CD14-positive monocyte (primary cell): ENCODE results near the gene PAPPA. TPM values are rescaled to one million over a fixed set of nuclear protein-coding genes. Genes with fewer than 3 reads are reported as not detected.

Experiments used
- DNase-seq, 3 donors: peaks; one replicate each; pipeline ENCODE4 v3.0.0-alpha.2; 2011 to 2022
- H2AFZ ChIP-seq: 2 replicates; pipeline ENCODE4 v1.6.0; 2012; ENCODE audit warnings: mild to moderate bottlenecking, low read depth, low read length, inconsistent platforms; ENCODE audit not compliant: insufficient read depth, poor library complexity, severe bottlenecking
- H3K27ac ChIP-seq, 2 donors: 1 replicate in 1 of 2; 2 replicates in 1 of 2; pipeline ENCODE4 v1.5.1; 2012 to 2013; ENCODE audit warnings: low read length in 2 of 2, control low read depth in 1 of 2, inconsistent platforms in 1 of 2, low read depth in 1 of 2, mild to moderate bottlenecking in 1 of 2
- H3K27me3 ChIP-seq, 2 donors: one replicate each; pipeline versions ENCODE4 v1.6.0 to v1.6.1; 2011 to 2013; ENCODE audit warnings: low read length in 2 of 2; ENCODE audit not compliant: control insufficient read depth in 2 of 2, insufficient read depth in 2 of 2
- H3K36me3 ChIP-seq, 2 donors: replicated peaks in 1 of 2; 1 replicate in 1 of 2; 2 replicates in 1 of 2; pipeline versions ENCODE4 v1.5.1 to v1.6.1; 2012 to 2013; ENCODE audit warnings: low read length in 2 of 2, control low read depth in 1 of 2, inconsistent platforms in 1 of 2, mild to moderate bottlenecking in 1 of 2; ENCODE audit not compliant: insufficient read depth in 2 of 2, control insufficient read depth in 1 of 2
- H3K4me1 ChIP-seq, 2 donors: 1 replicate in 1 of 2; 2 replicates in 1 of 2; pipeline versions ENCODE4 v1.5.1 to v1.6.1; 2012 to 2013; ENCODE audit warnings: low read length in 2 of 2, control low read depth in 1 of 2, inconsistent platforms in 1 of 2, mild to moderate bottlenecking in 1 of 2, moderate library complexity in 1 of 2; ENCODE audit not compliant: insufficient read depth in 2 of 2, control insufficient read depth in 1 of 2
- H3K4me2 ChIP-seq: replicated peaks from 2 replicates; pipeline ENCODE3; 2012; ENCODE audit warnings: low read length, moderate library complexity, mild to moderate bottlenecking; ENCODE audit not compliant: poor library complexity, severe bottlenecking; ENCODE audit errors: extremely low read depth
- H3K4me3 ChIP-seq, 3 experiments: fragments of 200-600 bp in 1 of 3; sonication (generic) in 1 of 3; replicated peaks in 1 of 3; 1 replicate in 2 of 3; 2 replicates in 1 of 3; pipeline ENCODE4 v1.5.1; 2011 to 2013; ENCODE audit warnings: low read length in 3 of 3, mild to moderate bottlenecking in 3 of 3, control low read depth in 2 of 3, low read depth in 2 of 3, inconsistent platforms in 1 of 3, moderate library complexity in 1 of 3
- H3K79me2 ChIP-seq: 2 replicates; pipeline ENCODE4 v1.6.0; 2012; ENCODE audit warnings: mild to moderate bottlenecking, control low read depth, inconsistent platforms, low read length, moderate library complexity; ENCODE audit not compliant: insufficient read depth
- H3K9ac ChIP-seq: 2 replicates; pipeline ENCODE4 v1.6.0; 2017; ENCODE audit warnings: low read length, mild to moderate bottlenecking; ENCODE audit not compliant: insufficient read depth, poor library complexity, severe bottlenecking
- H3K9me3 ChIP-seq, 2 donors: replicated peaks in 1 of 2; 1 replicate in 1 of 2; 2 replicates in 1 of 2; pipeline versions ENCODE4 v1.5.1 to v1.6.1; 2012 to 2013; ENCODE audit warnings: low read length in 2 of 2, control low read depth in 1 of 2; ENCODE audit not compliant: control insufficient read depth in 1 of 2, insufficient read depth in 1 of 2
- H4K20me1 ChIP-seq: 2 replicates; pipeline ENCODE4 v1.6.0; 2012; ENCODE audit warnings: mild to moderate bottlenecking, low read length, control low read depth, moderate library complexity; ENCODE audit not compliant: insufficient read depth
- H3K27ac Mint-ChIP-seq, 7 donors: one replicate each; pipeline ENCODE4 v1.8.0; 2020; ENCODE audit warnings: mild to moderate bottlenecking in 7 of 7, mixed read lengths in 7 of 7, moderate library complexity in 6 of 7, inconsistent platforms in 2 of 7
- H3K27me3 Mint-ChIP-seq, 3 donors: one replicate each; pipeline ENCODE4 v1.8.0; 2021 to 2022; ENCODE audit warnings: low read depth in 3 of 3, mild to moderate bottlenecking in 3 of 3, mixed read lengths in 3 of 3, moderate library complexity in 3 of 3, inconsistent platforms in 1 of 3
- H3K36me3 Mint-ChIP-seq, 2 donors: one replicate each; pipeline ENCODE4 v1.8.0; 2020; ENCODE audit warnings: mixed read lengths in 2 of 2, inconsistent platforms in 1 of 2, mild to moderate bottlenecking in 1 of 2
- H3K4me1 Mint-ChIP-seq: one replicate; pipeline ENCODE4 v1.8.0; 2020; ENCODE audit warnings: mild to moderate bottlenecking, mixed read lengths
- H3K4me3 Mint-ChIP-seq, 2 donors: one replicate each; pipeline ENCODE4 v1.8.0; 2020; ENCODE audit warnings: mild to moderate bottlenecking in 2 of 2, mixed read lengths in 2 of 2, moderate library complexity in 1 of 2
- H3K9me3 Mint-ChIP-seq, 7 donors: one replicate each; pipeline ENCODE4 v1.8.0; 2020 to 2022; ENCODE audit warnings: mixed read lengths in 7 of 7, mild to moderate bottlenecking in 6 of 7, moderate library complexity in 6 of 7, inconsistent platforms in 2 of 7
- WGBS: methylation state at CpG from one replicate; pipeline ENCODE4 v1.1.5; 2013; ENCODE audit warnings: missing lambda C conversion rate; ENCODE audit not compliant: insufficient coverage; 5-methylcytosine and 5-hydroxymethylcytosine counted together
- intact Hi-C, 2 donors: fragments of 100-400 bp; cut with micrococcal nuclease; formaldehyde crosslinking; loops; one replicate each; pipeline versions ENCODE4 v1.15.0 to v1.15.1; 2023
- polyA plus RNA-seq, 3 donors: library from polyadenylated mRNA; depleted of rRNA in 1 of 3; unstranded in 2 of 3; stranded (reverse) in 1 of 3; fragments of 300-500 nt in 2 of 3; fragments of >200 nt in 1 of 3; fragmentation: Illumina TruSeq in 2 of 3; gene quantifications; 1 replicate in 2 of 3; 2 replicates in 1 of 3; pipeline ENCODE4 v1.2.3, GENCODE V29; 2012 to 2021
- TF ChIP-seq, protein P1 (sequence below): fragments of 200-600 bp; IDR thresholded peaks from one replicate; pipeline ENCODE4 v1.8.0; 2022; ENCODE audit warnings: antibody characterized with exemption, mild to moderate bottlenecking

The PAPPA gene
- polyA plus RNA-seq, 3 donors: not detected

DNA sequence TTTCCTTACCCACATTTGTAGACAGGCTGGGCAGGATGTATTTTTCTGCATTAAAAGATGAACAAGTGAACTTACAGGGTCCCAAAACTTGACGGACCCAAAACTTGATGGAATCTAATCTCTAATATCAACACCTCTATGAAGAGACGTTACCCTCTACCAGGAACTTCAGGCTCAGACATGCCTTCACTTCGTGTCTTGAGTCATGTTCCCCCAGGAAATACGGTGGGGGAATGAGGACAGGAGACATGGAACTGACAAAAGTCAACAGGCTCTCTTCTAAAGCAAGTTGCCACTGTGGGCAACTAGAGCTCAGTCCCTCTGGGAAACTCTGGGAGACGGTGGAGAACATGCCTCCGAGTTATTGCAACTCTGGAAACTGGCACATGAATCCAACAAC, 196.1 kb downstream of the PAPPA start:
- H3K4me3 Mint-ChIP-seq: no peak overlapping the region
- no peaks in the 10 kb centered on the region for H3K79me2 ChIP-seq
- TF ChIP-seq, protein P1, sequence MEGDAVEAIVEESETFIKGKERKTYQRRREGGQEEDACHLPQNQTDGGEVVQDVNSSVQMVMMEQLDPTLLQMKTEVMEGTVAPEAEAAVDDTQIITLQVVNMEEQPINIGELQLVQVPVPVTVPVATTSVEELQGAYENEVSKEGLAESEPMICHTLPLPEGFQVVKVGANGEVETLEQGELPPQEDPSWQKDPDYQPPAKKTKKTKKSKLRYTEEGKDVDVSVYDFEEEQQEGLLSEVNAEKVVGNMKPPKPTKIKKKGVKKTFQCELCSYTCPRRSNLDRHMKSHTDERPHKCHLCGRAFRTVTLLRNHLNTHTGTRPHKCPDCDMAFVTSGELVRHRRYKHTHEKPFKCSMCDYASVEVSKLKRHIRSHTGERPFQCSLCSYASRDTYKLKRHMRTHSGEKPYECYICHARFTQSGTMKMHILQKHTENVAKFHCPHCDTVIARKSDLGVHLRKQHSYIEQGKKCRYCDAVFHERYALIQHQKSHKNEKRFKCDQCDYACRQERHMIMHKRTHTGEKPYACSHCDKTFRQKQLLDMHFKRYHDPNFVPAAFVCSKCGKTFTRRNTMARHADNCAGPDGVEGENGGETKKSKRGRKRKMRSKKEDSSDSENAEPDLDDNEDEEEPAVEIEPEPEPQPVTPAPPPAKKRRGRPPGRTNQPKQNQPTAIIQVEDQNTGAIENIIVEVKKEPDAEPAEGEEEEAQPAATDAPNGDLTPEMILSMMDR: no peak

DNA sequence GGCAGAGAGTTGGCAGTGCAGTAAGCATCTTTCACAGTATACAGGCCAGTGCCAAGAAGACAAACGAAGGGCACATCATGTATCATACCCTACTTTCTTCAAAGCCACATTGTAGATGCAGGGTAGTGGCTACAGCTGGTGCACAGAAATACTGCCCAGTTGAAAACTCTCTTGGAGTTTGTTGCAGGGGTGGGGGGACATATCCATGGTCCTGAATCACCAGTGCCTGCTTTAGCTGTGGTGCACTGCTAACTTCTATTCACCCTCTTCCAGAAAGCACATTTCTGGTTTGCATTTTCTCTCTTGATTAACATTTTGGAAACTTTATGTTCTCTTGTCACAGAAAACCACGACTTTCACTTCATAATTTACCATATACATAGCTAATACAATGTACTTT, 196.6 kb downstream of the PAPPA start:
- Histone ChIP-seq H3K79me2 (no peaks in the 10 kb centered on the region), H3K4me1 (no peaks in the 10 kb centered on the region), H3K4me3 (no peak overlapping the region), H3K27me3 (no peaks in the 10 kb centered on the region), H3K9ac (no peak overlapping the region), H3K27ac (no peak overlapping the region), H3K9me3 (no peaks in the 10 kb centered on the region), H3K36me3 (no peaks in the 10 kb centered on the region), H4K20me1 (no peaks in the 10 kb centered on the region), H3K4me2 (no peak overlapping the region), H2AFZ (no peak overlapping the region)
- intact Hi-C loops: no loop called here
- Mint-ChIP-seq H3K9me3 (peaks cover 0 to 6% (median 2%) of the 10 kb centered on the region in 7 donors), H3K27me3 (peaks cover 0 to 2% (median 2%) of the 10 kb centered on the region in 3 donors), H3K4me3 (no peak overlapping the region), H3K36me3 (no peaks in the 10 kb centered on the region), H3K27ac (no peak overlapping the region), H3K4me1 (no peaks in the 10 kb centered on the region)
- no peak for DNase-seq
- TF ChIP-seq, protein P1: no peak
- no CpG with 5 or more reads among the region's 2 CpGs for WGBS

More for the DNA sequence above, 196.1 kb downstream of the PAPPA start:
- Mint-ChIP-seq H3K27ac (no peak overlapping the region), H3K4me1 (no peaks in the 10 kb centered on the region), H3K36me3 (no peaks in the 10 kb centered on the region), H3K27me3 (peaks cover 0 to 2% (median 2%) of the 10 kb centered on the region in 3 donors), H3K9me3 (peaks cover 0 to 6% (median 2%) of the 10 kb centered on the region in 7 donors)
- no peaks in the 10 kb centered on the region for H4K20me1 ChIP-seq
- no peak overlapping the region for H3K4me3 ChIP-seq
- intact Hi-C loops: no loop called here
- 100% methylated on average over 4 of the region's 6 CpGs for WGBS
- H3K27me3 ChIP-seq: no peaks in the 10 kb centered on the region
- no peaks in the 10 kb centered on the region for H3K9me3 ChIP-seq
- no peak for DNase-seq
- no peak overlapping the region for H3K4me2 ChIP-seq
- no peak overlapping the region for H3K9ac ChIP-seq
- H3K36me3 ChIP-seq: no peaks in the 10 kb centered on the region
- no peaks in the 10 kb centered on the region for H3K4me1 ChIP-seq
- H2AFZ ChIP-seq: no peak overlapping the region
- no peak overlapping the region for H3K27ac ChIP-seq
